ENCODE measurements around the gene ERVFRD-1.

The ERVFRD-1 gene

DNA sequence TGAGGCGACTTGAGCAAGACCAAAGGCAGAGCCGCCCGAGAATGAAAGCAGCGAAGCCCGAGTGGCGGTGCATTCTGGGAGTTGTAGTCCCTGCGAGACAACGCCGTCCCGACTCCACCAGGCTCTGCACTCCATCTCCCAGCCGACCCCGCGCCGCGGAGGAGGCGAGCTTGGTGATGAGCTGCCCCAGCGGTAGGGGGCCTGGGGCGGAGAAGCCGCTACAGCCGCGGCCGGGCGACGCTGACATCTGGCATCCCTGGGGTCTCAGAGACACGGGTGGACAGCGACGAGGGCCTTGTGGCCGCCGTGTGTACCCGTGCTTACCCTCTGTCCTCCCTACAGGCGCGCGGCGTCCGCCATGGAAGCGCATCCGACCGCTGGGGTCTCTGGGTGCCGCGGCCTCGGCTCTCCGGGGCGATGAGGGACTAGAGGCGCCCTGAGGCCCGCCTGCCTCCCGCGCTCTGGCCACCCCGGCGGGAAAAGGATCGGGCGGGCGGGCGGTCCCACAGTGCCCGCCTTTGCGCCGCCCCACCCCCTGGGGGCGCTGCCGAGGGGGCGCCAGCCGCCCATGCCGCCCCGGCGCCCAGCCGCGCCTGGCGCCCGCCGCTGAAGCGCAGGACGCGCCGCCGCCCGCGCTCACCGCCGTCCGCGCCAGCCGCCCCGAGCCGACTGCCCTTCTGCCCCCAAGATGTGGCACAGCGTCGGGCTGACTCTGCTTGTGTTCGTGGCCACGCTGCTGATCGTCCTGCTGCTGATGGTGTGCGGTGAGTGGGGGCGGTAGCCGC is 17.7 kb downstream of the ERVFRD-1 start, which contains the start of gene SMIM13 (continued):
- TF ChIP-seq, protein P1, sequence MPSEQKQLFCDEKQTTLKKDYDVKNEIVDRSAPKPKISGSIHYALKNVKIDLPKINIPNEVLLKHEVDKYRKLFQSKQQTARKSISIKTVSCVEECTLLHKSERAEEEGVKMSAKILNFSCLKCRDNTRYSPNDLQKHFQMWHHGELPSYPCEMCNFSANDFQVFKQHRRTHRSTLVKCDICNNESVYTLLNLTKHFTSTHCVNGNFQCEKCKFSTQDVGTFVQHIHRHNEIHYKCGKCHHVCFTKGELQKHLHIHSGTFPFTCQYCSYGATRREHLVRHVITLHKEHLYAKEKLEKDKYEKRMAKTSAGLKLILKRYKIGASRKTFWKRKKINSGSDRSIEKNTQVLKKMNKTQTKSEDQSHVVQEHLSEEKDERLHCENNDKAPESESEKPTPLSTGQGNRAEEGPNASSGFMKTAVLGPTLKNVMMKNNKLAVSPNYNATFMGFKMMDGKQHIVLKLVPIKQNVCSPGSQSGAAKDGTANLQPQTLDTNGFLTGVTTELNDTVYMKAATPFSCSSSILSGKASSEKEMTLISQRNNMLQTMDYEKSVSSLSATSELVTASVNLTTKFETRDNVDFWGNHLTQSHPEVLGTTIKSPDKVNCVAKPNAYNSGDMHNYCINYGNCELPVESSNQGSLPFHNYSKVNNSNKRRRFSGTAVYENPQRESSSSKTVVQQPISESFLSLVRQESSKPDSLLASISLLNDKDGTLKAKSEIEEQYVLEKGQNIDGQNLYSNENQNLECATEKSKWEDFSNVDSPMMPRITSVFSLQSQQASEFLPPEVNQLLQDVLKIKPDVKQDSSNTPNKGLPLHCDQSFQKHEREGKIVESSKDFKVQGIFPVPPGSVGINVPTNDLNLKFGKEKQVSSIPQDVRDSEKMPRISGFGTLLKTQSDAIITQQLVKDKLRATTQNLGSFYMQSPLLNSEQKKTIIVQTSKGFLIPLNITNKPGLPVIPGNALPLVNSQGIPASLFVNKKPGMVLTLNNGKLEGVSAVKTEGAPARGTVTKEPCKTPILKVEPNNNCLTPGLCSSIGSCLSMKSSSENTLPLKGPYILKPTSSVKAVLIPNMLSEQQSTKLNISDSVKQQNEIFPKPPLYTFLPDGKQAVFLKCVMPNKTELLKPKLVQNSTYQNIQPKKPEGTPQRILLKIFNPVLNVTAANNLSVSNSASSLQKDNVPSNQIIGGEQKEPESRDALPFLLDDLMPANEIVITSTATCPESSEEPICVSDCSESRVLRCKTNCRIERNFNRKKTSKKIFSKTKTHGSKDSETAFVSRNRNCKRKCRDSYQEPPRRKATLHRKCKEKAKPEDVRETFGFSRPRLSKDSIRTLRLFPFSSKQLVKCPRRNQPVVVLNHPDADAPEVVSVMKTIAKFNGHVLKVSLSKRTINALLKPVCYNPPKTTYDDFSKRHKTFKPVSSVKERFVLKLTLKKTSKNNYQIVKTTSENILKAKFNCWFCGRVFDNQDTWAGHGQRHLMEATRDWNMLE (tag by site-specific recombination; conservative IDR thresholded peaks at IDR 0.05; ENCODE audit: low read depth) = no peak
- TF ChIP-seq ZNF274 (IDR thresholded peaks at IDR 0.05; ENCODE audit: low read length) = no peak
- TF ChIP-seq ZNF274 (tag by site-specific recombination; IDR thresholded peaks at IDR 0.05; ENCODE audit: borderline replicate concordance) = no peak
- peak; percentile 53; the same call in 1 of the 2 replicates for TF ChIP-seq ZNF341 (tag by site-specific recombination; IDR thresholded peaks at IDR 0.05; ENCODE audit: low read depth)
- TF ChIP-seq HOXA7 (CRISPR knock-in tag; IDR thresholded peaks at IDR 0.05; ENCODE audit: borderline replicate concordance) = no peak
- TF ChIP-seq, protein P2, sequence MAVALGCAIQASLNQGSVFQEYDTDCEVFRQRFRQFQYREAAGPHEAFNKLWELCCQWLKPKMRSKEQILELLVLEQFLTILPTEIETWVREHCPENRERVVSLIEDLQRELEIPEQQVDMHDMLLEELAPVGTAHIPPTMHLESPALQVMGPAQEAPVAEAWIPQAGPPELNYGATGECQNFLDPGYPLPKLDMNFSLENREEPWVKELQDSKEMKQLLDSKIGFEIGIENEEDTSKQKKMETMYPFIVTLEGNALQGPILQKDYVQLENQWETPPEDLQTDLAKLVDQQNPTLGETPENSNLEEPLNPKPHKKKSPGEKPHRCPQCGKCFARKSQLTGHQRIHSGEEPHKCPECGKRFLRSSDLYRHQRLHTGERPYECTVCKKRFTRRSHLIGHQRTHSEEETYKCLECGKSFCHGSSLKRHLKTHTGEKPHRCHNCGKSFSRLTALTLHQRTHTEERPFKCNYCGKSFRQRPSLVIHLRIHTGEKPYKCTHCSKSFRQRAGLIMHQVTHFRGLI (tag by site-specific recombination; IDR thresholded peaks at IDR 0.05) = no peak
- TF ChIP-seq, protein P3, sequence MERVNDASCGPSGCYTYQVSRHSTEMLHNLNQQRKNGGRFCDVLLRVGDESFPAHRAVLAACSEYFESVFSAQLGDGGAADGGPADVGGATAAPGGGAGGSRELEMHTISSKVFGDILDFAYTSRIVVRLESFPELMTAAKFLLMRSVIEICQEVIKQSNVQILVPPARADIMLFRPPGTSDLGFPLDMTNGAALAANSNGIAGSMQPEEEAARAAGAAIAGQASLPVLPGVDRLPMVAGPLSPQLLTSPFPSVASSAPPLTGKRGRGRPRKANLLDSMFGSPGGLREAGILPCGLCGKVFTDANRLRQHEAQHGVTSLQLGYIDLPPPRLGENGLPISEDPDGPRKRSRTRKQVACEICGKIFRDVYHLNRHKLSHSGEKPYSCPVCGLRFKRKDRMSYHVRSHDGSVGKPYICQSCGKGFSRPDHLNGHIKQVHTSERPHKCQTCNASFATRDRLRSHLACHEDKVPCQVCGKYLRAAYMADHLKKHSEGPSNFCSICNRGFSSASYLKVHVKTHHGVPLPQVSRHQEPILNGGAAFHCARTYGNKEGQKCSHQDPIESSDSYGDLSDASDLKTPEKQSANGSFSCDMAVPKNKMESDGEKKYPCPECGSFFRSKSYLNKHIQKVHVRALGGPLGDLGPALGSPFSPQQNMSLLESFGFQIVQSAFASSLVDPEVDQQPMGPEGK (tag by site-specific recombination; IDR thresholded peaks at IDR 0.05) = peak; percentile 95
- peak; percentile 99 for TF ChIP-seq ZBTB17 (tag by site-specific recombination; IDR thresholded peaks at IDR 0.05)
- peak; percentile 92 for TF ChIP-seq ZXDB (tag by site-specific recombination; IDR thresholded peaks at IDR 0.05)
- TF ChIP-seq ZNF777 (tag by site-specific recombination; IDR thresholded peaks at IDR 0.05; ENCODE audit: borderline replicate concordance) = no peak; the same call in 1 of the 2 replicates
- no peak for TF ChIP-seq ZNF416 (tag by site-specific recombination; IDR thresholded peaks at IDR 0.05)
- no peak for TF ChIP-seq ZNF175 (tag by site-specific recombination; IDR thresholded peaks at IDR 0.05)
- no peak; the same call in 1 of the 2 replicates for TF ChIP-seq TRIM28 (IDR thresholded peaks at IDR 0.05; ENCODE audit: borderline replicate concordance, low read length)
- TF ChIP-seq, protein P4, sequence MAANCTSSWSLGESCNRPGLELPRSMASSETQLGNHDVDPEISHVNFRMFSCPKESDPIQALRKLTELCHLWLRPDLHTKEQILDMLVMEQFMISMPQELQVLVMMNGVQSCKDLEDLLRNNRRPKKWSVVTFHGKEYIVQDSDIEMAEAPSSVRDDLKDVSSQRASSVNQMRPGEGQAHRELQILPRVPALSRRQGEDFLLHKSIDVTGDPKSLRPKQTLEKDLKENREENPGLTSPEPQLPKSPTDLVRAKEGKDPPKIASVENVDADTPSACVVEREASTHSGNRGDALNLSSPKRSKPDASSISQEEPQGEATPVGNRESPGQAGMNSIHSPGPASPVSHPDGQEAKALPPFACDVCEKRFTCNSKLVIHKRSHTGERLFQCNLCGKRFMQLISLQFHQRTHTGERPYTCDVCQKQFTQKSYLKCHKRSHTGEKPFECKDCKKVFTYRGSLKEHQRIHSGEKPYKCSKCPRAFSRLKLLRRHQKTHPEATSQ (tag by site-specific recombination; IDR thresholded peaks at IDR 0.05) = peak; percentile 86
- no peak for TF ChIP-seq ZFP41 (tag by site-specific recombination; IDR thresholded peaks at IDR 0.05; ENCODE audit: borderline replicate concordance)
- no peak for TF ChIP-seq ZFP3 (tag by site-specific recombination; IDR thresholded peaks at IDR 0.05; ENCODE audit: low read depth)
- no peak for TF ChIP-seq SCRT1 (tag by site-specific recombination; IDR thresholded peaks at IDR 0.05; ENCODE audit: borderline replicate concordance)
- no peak for TF ChIP-seq ZNF768 (tag by site-specific recombination; IDR thresholded peaks at IDR 0.05)
- TF ChIP-seq, protein P5, sequence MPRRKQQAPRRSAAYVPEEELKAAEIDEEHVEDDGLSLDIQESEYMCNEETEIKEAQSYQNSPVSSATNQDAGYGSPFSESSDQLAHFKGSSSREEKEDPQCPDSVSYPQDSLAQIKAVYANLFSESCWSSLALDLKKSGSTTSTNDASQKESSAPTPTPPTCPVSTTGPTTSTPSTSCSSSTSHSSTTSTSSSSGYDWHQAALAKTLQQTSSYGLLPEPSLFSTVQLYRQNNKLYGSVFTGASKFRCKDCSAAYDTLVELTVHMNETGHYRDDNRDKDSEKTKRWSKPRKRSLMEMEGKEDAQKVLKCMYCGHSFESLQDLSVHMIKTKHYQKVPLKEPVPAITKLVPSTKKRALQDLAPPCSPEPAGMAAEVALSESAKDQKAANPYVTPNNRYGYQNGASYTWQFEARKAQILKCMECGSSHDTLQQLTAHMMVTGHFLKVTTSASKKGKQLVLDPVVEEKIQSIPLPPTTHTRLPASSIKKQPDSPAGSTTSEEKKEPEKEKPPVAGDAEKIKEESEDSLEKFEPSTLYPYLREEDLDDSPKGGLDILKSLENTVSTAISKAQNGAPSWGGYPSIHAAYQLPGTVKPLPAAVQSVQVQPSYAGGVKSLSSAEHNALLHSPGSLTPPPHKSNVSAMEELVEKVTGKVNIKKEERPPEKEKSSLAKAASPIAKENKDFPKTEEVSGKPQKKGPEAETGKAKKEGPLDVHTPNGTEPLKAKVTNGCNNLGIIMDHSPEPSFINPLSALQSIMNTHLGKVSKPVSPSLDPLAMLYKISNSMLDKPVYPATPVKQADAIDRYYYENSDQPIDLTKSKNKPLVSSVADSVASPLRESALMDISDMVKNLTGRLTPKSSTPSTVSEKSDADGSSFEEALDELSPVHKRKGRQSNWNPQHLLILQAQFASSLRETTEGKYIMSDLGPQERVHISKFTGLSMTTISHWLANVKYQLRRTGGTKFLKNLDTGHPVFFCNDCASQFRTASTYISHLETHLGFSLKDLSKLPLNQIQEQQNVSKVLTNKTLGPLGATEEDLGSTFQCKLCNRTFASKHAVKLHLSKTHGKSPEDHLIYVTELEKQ (tag by site-specific recombination; IDR thresholded peaks at IDR 0.05; ENCODE audit: borderline replicate concordance) = no peak
- no peak for TF ChIP-seq ZNF354C (tag by site-specific recombination; IDR thresholded peaks at IDR 0.05; ENCODE audit: borderline replicate concordance, low read depth)
- peak; percentile 94; the same call in 1 of the 2 replicates for TF ChIP-seq HOXC10 (CRISPR knock-in tag; IDR thresholded peaks at IDR 0.05)
- no peak for TF ChIP-seq ZNF555 (tag by site-specific recombination; conservative IDR thresholded peaks at IDR 0.05)
- TF ChIP-seq, protein P6, sequence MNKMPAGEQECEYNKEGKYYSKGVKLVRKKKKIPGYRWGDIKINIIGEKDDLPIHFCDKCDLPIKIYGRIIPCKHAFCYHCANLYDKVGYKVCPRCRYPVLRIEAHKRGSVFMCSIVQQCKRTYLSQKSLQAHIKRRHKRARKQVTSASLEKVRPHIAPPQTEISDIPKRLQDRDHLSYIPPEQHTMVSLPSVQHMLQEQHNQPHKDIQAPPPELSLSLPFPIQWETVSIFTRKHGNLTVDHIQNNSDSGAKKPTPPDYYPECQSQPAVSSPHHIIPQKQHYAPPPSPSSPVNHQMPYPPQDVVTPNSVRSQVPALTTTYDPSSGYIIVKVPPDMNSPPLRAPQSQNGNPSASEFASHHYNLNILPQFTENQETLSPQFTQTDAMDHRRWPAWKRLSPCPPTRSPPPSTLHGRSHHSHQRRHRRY (tag by site-specific recombination; IDR thresholded peaks at IDR 0.05) = 0 out of 2 replicates have a peak, but pooled peaks have one; percentile 31
